ENCODE results near the gene CTIF.

DNA sequence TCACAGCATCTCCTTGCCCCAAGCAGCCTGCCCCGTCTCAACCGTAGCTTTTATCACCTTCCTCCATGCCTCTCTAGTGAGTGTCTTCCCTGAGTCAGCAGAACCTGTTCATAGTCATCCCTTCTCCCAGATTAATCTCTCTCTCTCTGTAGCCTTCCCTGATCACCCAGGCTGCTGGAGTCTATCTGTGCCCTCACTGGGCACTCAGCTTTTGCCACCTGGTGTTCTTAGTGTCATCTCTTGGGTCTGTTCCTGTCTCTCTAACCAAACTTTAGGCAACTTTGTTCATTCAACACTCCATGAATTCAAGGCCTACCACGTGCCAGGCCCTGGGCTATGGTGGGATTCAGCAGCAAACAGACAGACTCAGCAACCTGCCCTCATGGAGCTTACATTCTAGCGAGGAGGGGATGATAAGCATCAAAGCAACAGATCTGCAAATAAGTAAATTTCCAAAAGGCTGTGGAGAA lies 252.8 kb downstream of the CTIF start:
- TF ChIP-seq POLR2A (IDR thresholded peaks at IDR 0.05), result no peak
- TF ChIP-seq, protein P1, sequence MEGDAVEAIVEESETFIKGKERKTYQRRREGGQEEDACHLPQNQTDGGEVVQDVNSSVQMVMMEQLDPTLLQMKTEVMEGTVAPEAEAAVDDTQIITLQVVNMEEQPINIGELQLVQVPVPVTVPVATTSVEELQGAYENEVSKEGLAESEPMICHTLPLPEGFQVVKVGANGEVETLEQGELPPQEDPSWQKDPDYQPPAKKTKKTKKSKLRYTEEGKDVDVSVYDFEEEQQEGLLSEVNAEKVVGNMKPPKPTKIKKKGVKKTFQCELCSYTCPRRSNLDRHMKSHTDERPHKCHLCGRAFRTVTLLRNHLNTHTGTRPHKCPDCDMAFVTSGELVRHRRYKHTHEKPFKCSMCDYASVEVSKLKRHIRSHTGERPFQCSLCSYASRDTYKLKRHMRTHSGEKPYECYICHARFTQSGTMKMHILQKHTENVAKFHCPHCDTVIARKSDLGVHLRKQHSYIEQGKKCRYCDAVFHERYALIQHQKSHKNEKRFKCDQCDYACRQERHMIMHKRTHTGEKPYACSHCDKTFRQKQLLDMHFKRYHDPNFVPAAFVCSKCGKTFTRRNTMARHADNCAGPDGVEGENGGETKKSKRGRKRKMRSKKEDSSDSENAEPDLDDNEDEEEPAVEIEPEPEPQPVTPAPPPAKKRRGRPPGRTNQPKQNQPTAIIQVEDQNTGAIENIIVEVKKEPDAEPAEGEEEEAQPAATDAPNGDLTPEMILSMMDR (IDR thresholded peaks at IDR 0.05), result no peak
